ENCODE measurements around the gene MCM9.

DNA sequence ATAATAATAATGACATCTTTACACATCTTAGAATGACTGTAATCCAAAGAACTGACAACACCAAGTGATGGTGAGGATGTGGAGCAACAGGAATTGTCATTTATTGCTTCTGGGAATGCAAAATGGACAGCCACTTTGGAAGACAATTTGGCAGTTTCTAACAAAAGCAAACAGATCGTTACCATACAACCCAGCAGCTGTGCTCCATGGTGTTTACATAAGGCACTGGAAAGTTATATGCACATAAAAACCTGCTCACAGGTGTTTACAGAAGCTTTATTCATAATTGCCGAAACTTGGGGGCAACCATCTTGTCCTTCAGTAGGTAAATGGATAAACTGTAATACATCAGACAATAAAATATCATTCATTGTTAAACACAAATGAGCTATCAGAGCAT lies 59.3 kb downstream of the MCM9 start:
- TF ChIP-seq, protein P1, sequence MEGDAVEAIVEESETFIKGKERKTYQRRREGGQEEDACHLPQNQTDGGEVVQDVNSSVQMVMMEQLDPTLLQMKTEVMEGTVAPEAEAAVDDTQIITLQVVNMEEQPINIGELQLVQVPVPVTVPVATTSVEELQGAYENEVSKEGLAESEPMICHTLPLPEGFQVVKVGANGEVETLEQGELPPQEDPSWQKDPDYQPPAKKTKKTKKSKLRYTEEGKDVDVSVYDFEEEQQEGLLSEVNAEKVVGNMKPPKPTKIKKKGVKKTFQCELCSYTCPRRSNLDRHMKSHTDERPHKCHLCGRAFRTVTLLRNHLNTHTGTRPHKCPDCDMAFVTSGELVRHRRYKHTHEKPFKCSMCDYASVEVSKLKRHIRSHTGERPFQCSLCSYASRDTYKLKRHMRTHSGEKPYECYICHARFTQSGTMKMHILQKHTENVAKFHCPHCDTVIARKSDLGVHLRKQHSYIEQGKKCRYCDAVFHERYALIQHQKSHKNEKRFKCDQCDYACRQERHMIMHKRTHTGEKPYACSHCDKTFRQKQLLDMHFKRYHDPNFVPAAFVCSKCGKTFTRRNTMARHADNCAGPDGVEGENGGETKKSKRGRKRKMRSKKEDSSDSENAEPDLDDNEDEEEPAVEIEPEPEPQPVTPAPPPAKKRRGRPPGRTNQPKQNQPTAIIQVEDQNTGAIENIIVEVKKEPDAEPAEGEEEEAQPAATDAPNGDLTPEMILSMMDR (IDR thresholded peaks at IDR 0.05; ENCODE audit: low read length) = no peak
- no peak for TF ChIP-seq EZH2 (IDR thresholded peaks at IDR 0.05; ENCODE audit: borderline replicate concordance, low read length)
